ENCODE data around the gene RASSF3.

Gene RASSF3

DNA sequence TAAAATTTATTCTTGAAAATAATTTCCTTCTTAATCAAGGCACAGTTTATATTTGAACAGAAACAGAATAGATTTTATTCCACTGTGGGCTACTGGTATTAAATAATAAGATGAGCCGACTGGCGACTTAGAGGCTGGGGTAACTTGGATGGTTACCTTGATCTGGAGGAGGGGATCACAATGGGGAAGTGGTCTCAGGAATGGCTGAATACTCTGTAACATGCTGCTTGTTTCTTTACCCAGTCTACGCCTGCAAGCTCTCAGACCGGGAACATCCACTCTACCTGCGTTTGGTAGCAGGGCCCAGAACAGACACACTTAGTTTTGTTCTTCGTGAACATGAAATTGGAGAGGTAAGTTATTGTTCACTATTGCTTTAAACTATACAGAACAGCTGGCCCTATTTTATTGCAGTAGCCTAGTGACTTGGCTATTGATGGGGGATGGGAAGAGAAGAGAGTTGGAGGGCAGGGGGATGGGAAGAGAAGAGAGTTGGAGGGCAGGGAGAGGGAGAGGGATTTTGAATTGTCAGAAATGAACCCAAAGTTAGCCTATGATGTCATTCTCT is 81.0 kb downstream of the RASSF3 start:
- no peak for DNase-seq (ENCODE audit: low read depth)

DNA sequence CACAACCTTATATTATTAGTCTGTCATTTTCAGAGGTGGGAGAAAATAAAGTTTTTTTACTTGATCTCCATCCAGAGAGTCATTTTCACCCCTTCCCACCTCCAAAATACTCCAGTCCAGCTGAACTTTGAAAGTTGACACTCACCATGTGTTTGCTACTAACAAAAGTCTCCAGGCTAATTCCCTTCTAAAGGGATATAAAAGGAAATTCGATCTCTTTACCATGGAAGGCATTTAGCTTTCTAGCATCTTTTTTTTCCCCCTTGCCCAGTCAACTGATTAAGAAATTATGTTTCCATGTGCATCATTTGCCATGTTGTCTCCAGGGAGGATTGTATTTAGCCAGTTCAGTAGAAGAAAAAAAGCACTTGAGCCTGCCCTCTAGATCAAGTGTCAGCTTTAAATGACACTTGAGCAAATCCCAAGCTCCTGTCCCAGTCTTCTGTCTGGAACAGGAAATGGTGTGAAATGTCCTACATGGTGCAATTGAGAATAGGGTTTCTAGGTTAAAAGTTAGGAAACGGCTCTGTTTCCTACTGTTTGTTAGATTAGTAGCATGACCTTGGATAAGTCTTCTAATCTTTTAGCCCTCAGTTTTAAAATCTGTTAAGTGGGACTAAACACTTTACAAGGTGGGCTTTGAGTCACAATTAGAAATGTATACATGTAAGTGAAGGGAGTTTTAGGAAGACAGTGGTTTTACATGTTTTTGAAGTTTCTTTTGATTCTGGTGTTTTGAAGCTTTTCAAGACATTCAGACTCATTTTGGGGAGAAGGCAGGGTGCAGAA is 81.7 kb downstream of the RASSF3 start:
- DNase-seq (ENCODE audit: low read depth), result no peak

GRCh38 chr12:64694130-64695040 is 84.1 kb downstream of the RASSF3 start:
- DNase-seq (ENCODE audit: low read depth), result no peak

DNA sequence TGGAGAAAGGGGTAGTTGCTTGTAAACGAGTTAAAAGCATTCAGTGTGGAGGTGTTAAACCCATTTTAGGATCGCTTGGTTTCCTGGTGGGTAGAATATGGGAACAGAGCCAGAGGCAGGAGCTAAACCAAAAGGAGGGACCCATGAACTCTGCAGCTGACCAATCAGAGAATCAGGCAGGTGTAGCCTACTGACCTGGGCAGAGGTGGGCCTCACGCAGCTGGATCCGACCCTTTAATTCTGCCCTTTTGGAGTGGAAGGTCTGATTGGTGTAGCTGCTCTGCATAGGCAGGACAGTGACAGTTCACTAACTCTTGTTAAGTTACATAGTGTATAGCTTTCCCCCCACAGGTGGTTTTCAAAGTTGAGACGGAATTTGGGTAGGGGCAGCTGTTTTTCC is 85.3 kb downstream of the RASSF3 start:
- no peak for DNase-seq (ENCODE audit: low read depth)

GRCh38 chr12:64696080-64696741 is 85.9 kb downstream of the RASSF3 start:
- no peak for DNase-seq (ENCODE audit: low read depth)

DNA sequence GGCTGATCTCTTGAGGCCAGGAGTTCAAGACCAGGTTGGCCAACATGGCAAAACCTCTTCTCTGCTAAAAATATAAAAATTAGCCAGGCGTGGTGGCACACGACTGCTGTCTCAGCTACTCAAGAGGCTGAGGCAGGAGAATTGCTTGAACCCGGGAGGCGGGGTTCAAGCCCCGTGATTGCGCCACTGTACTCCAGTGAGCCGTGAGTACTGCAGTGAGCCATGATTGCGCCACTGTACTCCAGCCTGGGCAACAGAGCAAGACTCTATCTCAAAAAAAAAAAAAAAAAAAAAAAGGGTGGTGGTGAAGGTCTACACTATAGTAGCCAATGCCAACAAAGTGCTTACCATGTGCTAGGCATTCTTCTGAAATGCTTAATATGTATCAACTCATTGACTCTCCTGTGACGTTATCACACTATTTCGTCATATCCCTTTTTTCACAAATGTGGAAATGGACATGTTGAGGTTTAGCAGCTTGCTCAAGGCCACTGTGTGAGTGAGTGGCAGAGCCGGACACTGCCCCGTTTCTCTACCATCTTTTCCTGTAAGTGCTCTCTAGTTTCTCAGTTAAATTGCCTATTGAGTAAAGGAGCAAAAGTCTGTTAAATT is 89.3 kb downstream of the RASSF3 start:
- DNase-seq (ENCODE audit: low read depth), result no peak

- no peak for DNase-seq (ENCODE audit: low read depth)
Measured at GRCh38 chr12:64700532-64700931, 90.2 kb downstream of the RASSF3 start.

- DNase-seq (ENCODE audit: low read depth), result no peak
Measured at GRCh38 chr12:64701283-64701682, 91.0 kb downstream of the RASSF3 start.

DNA sequence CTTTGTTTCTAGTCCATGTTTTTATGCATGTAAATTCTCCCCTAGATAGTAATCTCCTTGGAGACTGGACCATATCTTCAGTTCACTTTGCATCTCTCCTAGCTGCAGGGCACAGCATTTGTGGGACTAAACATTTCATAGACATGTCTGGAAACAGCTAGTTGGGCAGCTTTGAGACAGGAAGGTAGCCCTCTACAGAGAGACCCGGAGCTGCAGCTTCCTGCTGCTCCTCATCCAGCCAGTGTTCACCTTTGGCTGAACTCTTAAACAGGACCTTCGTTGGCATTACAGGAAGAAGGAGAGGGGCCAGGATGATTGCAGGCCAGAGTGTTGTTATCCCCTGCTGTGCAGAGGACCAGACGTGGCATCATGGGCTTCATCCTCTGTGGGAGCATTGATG is 96.0 kb downstream of the RASSF3 start:
- no peak for DNase-seq (ENCODE audit: low read depth)

DNA sequence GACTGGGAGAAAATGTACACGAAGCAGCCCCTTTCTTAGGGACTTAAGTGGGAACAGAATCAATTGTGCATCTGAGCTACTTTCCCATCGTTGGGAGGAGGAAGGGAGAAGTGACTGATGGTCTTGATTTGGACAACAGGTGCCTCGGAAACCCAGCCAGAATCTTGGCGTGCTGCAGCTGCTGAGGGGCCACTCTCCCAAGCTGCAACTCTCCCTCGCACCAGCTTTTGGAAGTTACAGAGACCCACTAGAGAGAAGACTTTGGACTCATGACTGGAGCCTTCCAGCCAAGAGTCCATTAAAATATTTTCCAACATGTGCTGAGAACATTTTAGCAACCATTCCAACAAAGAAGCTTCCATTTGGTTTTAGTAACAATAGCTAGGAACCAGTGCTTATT is 96.6 kb downstream of the RASSF3 start:
- no peak for DNase-seq (ENCODE audit: low read depth)

DNA sequence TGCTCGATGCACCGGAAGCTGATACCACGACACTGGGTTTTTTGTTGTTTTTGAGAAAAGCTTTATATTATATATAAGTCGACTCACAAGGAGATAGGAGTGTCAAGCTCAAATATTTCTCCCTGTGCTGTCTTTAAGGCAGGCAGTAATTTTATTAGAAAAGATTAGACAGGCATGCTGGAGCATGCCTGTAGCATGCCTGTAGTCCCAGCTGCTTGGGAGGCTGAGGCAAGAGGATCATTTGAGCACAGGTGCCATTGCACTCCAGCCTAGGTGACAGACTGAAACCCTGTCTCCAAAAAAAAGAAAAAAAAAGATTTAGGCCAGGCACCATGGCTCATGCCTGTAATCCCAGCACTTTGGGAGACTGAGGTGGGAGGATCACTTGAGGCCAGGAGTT is 97.1 kb downstream of the RASSF3 start:
- no peak for DNase-seq (ENCODE audit: low read depth)

GRCh38 chr12:64707926-64708325 is 97.6 kb downstream of the RASSF3 start:
- DNase-seq (ENCODE audit: low read depth), result no peak

- DNase-seq (ENCODE audit: low read depth), result no peak
Measured at GRCh38 chr12:64709429-64709828, 99.1 kb downstream of the RASSF3 start.

DNA sequence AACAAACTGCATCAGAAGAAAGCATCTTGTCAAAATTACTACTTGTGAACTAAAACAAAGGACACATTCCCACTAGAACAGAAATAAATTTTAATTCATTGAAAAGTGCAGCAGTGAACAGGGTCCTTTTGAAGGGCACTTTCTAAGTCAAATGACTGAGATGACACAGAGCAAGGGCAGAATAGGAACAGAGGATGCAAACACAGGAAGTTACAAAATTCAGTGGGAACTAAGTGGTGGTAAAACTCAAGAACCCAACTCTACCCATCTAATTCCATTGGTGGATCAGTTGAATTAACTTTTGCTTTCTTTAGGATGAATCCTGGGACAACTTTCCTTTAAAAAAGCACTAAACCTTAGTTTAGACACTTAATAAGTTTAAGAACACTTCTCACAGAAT is 103.1 kb downstream of the RASSF3 start:
- no peak for DNase-seq (ENCODE audit: low read depth)

DNA sequence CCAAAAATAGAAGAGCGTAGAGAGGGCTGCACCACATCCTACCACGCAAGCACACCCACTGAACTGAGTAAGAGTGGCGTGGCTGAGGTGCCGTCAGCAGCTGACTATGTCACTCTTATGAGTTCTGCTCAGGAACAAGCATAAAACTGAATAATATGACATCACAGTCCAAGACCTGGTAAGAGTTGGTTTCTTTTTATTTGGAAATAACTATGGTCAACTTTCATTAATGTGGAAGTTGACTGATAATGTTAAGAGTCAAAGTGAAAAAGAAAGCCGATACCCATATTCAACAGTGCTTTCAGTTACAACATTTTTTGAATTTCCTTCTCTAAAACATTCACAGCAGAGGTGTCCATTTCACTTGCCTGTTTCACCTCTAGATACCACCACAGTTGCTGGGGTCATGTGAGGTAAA is 104.3 kb downstream of the RASSF3 start:
- no peak for DNase-seq (ENCODE audit: low read depth)

- no peak for DNase-seq (ENCODE audit: low read depth)
Measured at GRCh38 chr12:64716371-64716770, 106.1 kb downstream of the RASSF3 start.

DNA sequence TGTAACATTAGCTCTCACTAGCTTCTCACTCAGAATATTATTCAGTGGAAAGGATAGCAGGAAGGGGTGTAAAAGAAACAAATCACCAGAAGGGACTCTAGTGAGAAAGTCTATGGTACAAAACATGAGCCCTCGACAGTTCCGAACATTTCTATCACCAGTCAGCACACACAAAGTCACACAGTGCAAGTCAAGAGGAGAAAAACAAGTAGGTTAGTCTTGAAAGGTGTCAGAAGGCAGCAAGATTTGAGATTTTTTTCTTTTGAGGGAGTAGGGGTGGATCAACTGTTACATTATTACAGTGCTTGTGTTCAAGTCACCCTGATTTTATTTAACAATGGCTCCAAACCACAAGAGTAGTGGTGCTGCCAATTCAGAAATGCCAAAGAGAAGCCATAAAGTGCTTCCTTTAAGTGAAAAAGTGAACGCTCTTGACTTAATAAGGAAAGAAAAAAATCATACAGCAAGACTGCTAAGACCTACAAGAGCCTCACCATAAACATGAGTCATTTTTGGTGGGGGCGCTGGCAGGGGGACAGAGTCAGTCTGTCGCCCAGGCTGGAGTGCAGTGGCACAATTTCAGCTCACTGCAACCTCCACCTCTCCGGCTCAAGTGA is 106.7 kb downstream of the RASSF3 start:
- DNase-seq (ENCODE audit: low read depth), result no peak

GRCh38 chr12:64718649-64719048 is 108.4 kb downstream of the RASSF3 start:
- DNase-seq (ENCODE audit: low read depth), result no peak

DNA sequence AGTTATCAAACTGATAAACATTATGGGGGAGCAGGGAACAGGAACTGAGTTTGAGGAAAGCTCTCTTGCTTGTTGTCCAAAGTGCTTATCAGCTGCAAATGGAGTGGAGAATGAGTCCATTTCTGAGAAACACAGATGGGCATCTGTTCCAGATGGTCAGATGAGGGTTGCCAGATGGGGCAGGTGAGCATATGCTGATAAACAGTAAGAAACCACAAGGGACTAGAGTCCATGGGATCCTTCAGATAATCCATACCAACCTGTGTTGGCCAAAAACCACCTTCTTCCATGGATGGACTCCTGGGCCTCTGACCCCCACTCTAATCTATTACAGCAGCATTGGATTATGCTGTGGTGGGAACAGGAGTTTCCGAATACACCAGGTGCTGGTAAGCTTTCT is 110.6 kb downstream of the RASSF3 start:
- DNase-seq (ENCODE audit: low read depth), result no peak

DNA sequence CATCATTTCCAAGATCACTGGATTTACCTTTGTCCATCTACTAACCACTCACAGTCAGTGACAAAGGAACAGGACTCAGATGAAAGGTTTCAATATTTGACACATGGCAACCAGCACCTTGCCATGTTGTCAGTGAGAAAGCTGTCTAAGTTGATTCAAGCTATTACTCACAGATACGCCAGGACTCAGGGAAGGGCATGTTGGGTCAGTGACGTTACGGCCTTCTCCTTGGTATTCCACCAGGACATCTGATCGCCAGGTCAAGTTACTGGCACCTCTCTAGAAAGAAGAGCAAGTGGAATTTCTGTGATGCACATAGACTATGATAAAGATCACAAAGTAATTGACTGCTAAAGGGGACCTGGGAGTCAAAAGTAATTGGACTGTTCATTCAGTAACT is 112.5 kb downstream of the RASSF3 start:
- DNase-seq (ENCODE audit: low read depth), result no peak

DNA sequence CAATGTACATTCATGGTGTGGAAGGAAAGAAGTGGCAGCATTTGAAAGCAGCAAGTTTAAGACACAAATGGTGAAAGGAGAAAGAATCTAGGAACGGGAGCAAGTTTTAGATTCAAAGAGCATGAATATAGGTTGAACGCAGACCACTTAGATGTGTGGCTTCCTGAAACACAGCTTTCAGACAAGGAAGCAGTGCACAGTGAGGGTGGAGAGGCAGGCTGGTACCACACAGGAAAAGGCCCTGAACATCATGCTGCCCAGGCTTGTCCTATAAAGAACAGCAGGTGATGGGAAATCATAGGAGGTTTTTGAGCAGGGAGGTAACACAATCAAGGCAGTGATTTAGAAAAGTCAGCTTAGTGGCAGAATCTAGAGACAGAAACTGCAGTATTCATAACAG is 113.3 kb downstream of the RASSF3 start:
- no peak for DNase-seq (ENCODE audit: low read depth)

Data from stimulated activated CD8-positive, alpha-beta memory T cell treated with anti-CD3 and anti-CD28 coated beads, Interleukin-15, amount 100 ng/mL, for 1 hour (primary cell).